ENCODE data around the gene DHCR24. TPM values are rescaled to one million over a fixed set of nuclear protein-coding genes. Genes with fewer than 3 reads are reported as not detected.

The DHCR24 gene
- total and polyA plus RNA-seq, 10 donors: 7.0 to 370 (median 218) TPM

DNA sequence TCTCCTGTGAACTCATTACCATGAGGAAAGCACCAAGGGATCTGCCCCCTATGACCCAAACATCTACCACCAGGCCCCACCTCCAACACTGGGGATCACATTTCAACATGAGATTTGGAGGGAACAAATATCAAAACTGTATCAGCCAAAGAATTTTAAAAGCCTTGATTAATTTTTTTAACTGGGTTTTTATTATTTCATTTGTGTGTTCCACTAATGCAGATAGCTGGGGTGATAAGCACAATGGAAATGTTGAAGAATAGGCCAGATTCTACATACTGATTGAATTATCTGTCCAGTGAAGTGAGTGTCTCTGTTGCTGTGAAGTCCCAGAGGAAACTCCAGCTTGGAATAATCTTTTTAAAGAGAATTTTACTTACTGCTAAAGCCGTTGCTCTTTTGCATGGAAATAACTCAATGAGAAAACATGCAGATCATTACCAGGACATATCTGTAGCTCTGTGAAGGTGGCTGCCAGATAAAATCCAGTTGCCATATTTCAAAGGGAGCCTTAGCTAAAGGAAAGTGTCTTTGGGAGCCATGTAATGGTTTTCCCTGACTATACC lies 44.4 kb upstream of the DHCR24 start:
- Histone ChIP-seq H3K4me1 (peaks cover 0 to 8% (median 2%) of the 10 kb centered on the region in 6 donors), H3K27ac (no peak overlapping the region), H3K4me3 (no peak overlapping the region), H3K27me3 (replicated peaks in 1 of 7) (peaks cover 0 to 6% (median 0%) of the 10 kb centered on the region in 7 donors), H3K36me3 (no peaks in the 10 kb centered on the region), H3K9me3 (no peaks in the 10 kb centered on the region)
- no peak for DNase-seq
- WGBS, 5 donors: 29 to 87% (median 64%) methylated on average over 1 of the region's 1 CpG
- intact Hi-C loops (cut with DNase I; ENCODE audit: low total_unique reads): no loop called here
- TF ChIP-seq POLR2A (IDR thresholded peaks at IDR 0.05) (no peak), POLR2AphosphoS5 (IDR thresholded peaks at IDR 0.05) (no peak)
- TF ChIP-seq, protein P1, sequence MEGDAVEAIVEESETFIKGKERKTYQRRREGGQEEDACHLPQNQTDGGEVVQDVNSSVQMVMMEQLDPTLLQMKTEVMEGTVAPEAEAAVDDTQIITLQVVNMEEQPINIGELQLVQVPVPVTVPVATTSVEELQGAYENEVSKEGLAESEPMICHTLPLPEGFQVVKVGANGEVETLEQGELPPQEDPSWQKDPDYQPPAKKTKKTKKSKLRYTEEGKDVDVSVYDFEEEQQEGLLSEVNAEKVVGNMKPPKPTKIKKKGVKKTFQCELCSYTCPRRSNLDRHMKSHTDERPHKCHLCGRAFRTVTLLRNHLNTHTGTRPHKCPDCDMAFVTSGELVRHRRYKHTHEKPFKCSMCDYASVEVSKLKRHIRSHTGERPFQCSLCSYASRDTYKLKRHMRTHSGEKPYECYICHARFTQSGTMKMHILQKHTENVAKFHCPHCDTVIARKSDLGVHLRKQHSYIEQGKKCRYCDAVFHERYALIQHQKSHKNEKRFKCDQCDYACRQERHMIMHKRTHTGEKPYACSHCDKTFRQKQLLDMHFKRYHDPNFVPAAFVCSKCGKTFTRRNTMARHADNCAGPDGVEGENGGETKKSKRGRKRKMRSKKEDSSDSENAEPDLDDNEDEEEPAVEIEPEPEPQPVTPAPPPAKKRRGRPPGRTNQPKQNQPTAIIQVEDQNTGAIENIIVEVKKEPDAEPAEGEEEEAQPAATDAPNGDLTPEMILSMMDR (IDR thresholded peaks at IDR 0.05 in 8 of 11, conservative IDR thresholded peaks at IDR 0.05 in 3 of 11): no peak

DNA sequence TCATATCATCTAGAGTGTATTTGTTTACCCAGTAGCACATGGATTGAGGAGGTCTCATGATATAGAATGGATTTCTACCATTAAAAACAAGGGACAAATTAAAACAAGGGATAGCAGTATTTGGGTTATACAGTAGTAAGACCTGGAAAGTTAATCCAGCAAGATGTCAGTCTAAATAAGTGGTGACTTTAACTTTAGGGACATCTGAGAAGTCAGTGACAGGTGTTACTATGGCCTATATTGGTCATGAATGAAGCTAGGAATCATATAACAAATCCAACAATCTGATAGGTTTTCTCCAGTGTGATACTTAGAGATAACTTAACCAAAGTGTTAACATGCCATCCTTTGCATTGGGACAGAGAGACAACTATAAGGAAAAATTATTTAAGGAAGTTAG lies 42.7 kb upstream of the DHCR24 start:
- TF ChIP-seq, protein P1 (IDR thresholded peaks at IDR 0.05 in 8 of 11, conservative IDR thresholded peaks at IDR 0.05 in 3 of 11): no peak
- TF ChIP-seq POLR2A (IDR thresholded peaks at IDR 0.05): no peak
- no peak for TF ChIP-seq POLR2AphosphoS5 (IDR thresholded peaks at IDR 0.05)
- Histone ChIP-seq H3K9me3 (no peaks in the 10 kb centered on the region), H3K27ac (no peak overlapping the region), H3K4me3 (no peak overlapping the region), H3K4me1 (peaks cover 0 to 8% (median 2%) of the 10 kb centered on the region in 6 donors), H3K27me3 (replicated peaks in 1 of 7) (no peaks in the 10 kb centered on the region), H3K36me3 (no peaks in the 10 kb centered on the region)
- intact Hi-C loops (cut with DNase I; ENCODE audit: low total_unique reads): no loop called here
- DNase-seq: no peak

DNA sequence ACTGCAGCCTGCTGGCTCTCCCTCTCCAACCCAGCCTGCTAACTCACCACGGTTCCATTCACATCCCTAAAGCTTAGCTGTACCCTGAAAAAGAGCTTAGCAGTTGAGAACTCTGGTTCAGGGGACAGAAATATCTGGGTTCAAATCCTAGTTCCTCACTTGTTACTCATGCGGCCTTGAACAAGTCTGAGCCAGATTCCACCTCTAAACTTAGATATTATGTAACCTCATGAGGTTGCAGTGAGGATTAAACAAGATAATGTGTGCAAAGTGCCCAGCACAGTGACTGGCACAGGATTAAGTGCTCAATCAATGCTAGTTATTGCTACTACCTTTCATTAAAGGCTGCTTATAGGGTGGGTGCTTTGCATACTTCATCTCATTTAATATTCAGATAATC lies 41.3 kb upstream of the DHCR24 start:
- intact Hi-C loops (cut with DNase I; ENCODE audit: low total_unique reads): no loop called here
- Histone ChIP-seq H3K27ac (peak overlapping the region in 2 of 8 donors; percentile 44 to 57), H3K4me3 (no peak overlapping the region), H3K9me3 (peaks cover 0 to 4% (median 0%) of the 10 kb centered on the region in 8 donors), H3K27me3 (replicated peaks in 1 of 7) (no peaks in the 10 kb centered on the region), H3K4me1 (peaks cover 0 to 8% (median 2%) of the 10 kb centered on the region in 6 donors), H3K36me3 (no peaks in the 10 kb centered on the region)
- TF ChIP-seq POLR2A (IDR thresholded peaks at IDR 0.05): no peak
- WGBS, 5 donors: 66 to 85% (median 83%) methylated on average over 2 of the region's 2 CpGs
- no peak for DNase-seq

DNA sequence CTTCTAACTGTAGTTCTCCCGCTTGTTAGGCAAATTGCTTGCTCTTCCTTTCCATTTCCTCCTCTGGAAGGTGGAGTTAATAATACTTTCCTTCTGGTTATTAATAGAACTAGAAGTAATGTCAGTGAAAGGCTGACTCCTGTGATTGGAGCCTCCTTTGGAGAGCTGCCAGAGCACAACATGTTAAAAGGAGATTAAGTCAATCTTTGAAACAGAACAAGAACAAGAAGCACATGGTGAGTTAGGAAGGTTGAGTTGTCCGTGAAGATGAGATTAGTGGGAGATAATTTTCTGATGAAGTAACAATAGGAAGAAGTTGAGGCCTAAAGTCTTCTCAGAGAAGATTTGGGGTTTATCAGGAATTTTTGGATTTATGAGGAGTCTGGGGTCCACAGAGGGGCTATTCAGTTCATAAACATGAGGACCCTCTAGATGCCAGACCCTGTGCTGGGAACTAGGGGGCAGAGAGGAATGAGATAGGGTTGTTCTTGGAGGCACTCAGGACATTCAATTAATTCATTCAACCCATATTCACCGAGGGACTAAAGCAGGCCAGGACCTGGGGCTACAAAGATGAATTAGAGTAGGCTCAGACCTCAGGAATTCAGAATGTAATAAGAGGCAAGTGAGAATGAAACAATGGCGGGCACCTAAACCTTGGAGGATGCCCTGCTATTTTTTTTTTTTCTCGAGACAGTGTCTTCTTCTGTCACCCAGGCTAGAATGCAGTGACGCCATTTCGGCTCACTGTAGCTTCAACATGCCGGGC lies 40.7 kb upstream of the DHCR24 start:
- Histone ChIP-seq H3K36me3 (no peaks in the 10 kb centered on the region), H3K27me3 (replicated peaks in 1 of 7) (no peaks in the 10 kb centered on the region), H3K27ac (peak overlapping the region in 4 of 8 donors; percentile 13 to 57 (median 34)), H3K4me3 (no peak overlapping the region), H3K4me1 (peaks cover 0 to 8% (median 2%) of the 10 kb centered on the region in 6 donors), H3K9me3 (peaks cover 0 to 4% (median 0%) of the 10 kb centered on the region in 8 donors)
- intact Hi-C loops (cut with DNase I; ENCODE audit: low total_unique reads): no loop called here
- TF ChIP-seq, protein P1 (IDR thresholded peaks at IDR 0.05 in 8 of 11, conservative IDR thresholded peaks at IDR 0.05 in 3 of 11): no peak
- TF ChIP-seq POLR2AphosphoS5 (IDR thresholded peaks at IDR 0.05): no peak
- TF ChIP-seq POLR2A (IDR thresholded peaks at IDR 0.05): no peak
- DNase-seq: no peak
- 77 to 86% (median 80%) methylated on average over 8 of the region's 8 CpGs for WGBS, 5 donors

All from spleen (tissue), 11 donors.